Urinary bladder (tissue), 4 donors: ENCODE data around the gene SRF. TPM values are rescaled to one million over a fixed set of nuclear protein-coding genes. Genes with fewer than 3 reads are reported as not detected.

Experiments
- DNase-seq: peaks from one replicate; pipeline ENCODE4 v3.0.0-alpha.2; 2015; ENCODE audit errors: extremely low spot score
- H3K27ac ChIP-seq: one replicate; pipeline ENCODE4 v1.5.1; 2013; ENCODE audit warnings: low read depth, mild to moderate bottlenecking, moderate library complexity
- H3K36me3 ChIP-seq: one replicate; pipeline ENCODE4 v1.6.1; 2013; ENCODE audit warnings: mild to moderate bottlenecking, moderate library complexity; ENCODE audit not compliant: insufficient read depth
- H3K4me1 ChIP-seq: one replicate; pipeline ENCODE4 v1.6.1; 2013; ENCODE audit warnings: mild to moderate bottlenecking, moderate library complexity; ENCODE audit not compliant: insufficient read depth
- H3K4me3 ChIP-seq: one replicate; pipeline ENCODE4 v1.5.1; 2013; ENCODE audit warnings: low read depth, low read length
- WGBS: extraction: QIAGEN DNeasy Blood & Tissue Kit; methylation state at CpG from one replicate; pipeline ENCODE4 v1.1.7; 2013; 5-methylcytosine and 5-hydroxymethylcytosine counted together
- polyA plus RNA-seq: library from polyadenylated mRNA; stranded (reverse); fragments of 200-250 nt; gene quantifications from one replicate; pipeline ENCODE4 v1.2.3, GENCODE V29; 2013
- total RNA-seq: library from RNA; depleted of rRNA; stranded (reverse); fragments of >200 nt; gene quantifications from one replicate; pipeline ENCODE4 v1.2.3, GENCODE V29; 2014
- donor health status: healthy with polysubstance abuse.
- donor health status: healthy.

Gene SRF
- total and polyA plus RNA-seq, 2 donors = 19.2 to 116 TPM

DNA sequence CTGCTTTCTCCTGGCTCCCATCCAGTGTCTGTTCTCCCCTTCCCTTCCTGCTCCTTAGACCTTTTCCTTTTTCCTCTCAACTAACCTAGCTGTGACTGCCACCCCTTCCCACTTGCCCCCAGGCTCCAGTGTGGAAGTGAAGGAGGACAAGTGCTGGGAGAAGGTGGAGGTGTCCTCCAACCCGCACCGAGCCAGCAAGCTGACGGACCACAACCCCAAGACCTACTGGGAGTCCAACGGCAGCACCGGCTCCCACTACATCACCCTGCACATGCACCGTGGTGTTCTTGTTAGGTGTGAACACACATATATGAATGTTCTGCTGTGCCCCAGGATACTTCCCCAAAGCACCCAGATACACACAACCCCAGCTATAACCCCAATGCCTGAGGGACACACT, 29.5 kb downstream of the SRF start:
- peaks cover 7% of the 10 kb centered on the region for H3K36me3 ChIP-seq
- WGBS = 91% methylated on average over 6 of the region's 6 CpGs
- H3K4me3 ChIP-seq = no peak overlapping the region
- H3K4me1 ChIP-seq = no peaks in the 10 kb centered on the region
- DNase-seq = no peak
- H3K27ac ChIP-seq = no peak overlapping the region

DNA sequence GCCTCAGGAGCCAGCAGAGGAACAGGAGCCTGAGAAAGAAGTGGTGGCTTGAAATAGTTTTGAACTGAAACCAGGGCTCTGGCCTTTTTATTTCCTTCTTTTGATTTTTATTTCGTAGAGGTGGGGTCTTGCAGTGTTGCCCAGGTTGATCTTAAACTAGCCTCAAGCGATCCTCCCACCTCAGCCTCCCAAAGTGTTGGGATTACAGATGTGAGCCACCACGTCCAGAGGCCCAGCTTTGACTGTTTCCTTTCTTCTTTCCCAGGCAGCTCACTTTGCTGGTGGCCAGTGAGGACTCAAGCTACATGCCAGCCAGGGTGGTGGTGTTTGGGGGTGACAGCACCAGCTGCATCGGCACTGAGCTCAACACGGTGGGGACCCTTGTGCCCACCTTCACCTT, 31.4 kb downstream of the SRF start:
- Histone ChIP-seq H3K4me1 (no peaks in the 10 kb centered on the region), H3K4me3 (no peak overlapping the region), H3K27ac (no peak overlapping the region), H3K36me3 (peaks cover 7% of the 10 kb centered on the region)
- no peak for DNase-seq
- WGBS = 88% methylated on average over 5 of the region's 5 CpGs

DNA sequence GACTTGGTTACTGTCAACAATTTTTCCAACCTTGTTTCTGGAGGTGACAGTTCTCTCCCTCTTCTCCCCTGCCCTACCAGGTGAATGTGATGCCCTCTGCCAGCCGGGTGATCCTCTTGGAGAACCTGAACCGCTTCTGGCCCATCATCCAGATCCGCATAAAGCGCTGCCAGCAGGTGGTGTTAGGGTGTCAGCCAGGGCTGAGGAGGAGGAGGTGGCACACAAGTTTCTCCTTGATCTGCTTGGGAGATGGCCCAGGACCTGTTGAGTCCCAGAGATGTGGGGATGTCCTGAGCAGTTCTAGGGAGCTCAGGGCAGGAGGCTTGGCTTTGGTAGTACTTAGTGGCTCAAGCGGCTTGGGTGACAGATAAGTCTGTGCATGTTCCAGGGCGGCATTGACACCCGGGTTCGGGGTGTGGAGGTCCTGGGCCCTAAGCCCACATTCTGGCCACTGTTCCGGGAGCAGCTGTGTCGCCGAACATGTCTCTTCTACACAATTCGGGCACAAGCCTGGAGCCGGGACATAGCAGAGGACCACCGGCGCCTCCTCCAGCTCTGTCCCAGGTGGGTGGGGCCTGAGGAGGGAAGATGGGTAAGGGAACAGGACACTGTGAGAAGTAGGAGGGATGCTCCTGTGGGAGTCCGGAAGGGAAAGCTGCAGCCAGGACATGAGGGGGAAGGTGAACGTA, 32.1 kb downstream of the SRF start:
- no peaks in the 10 kb centered on the region for H3K4me1 ChIP-seq
- WGBS = 92% methylated on average over 17 of the region's 17 CpGs
- no peak overlapping the region for H3K4me3 ChIP-seq
- H3K36me3 ChIP-seq = peaks cover 7% of the 10 kb centered on the region
- no peak overlapping the region for H3K27ac ChIP-seq
- DNase-seq = no peak

DNA sequence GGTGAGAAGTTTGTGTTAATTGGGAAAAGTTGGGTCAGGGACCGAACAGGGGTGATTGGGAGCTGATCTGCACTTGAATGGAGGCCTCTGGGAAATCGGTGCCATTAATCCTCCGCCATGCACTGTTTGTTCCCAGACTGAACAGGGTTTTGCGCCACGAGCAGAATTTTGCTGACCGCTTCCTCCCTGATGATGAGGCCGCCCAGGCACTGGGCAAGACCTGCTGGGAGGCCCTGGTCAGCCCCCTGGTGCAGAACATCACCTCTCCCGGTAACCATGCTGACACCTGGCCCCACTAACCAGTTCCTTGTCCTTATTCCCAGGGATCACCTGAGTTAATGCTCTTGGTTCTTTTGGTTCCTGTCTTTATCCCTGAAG, 32.6 kb downstream of the SRF start:
- no peaks in the 10 kb centered on the region for H3K4me1 ChIP-seq
- no peak overlapping the region for H3K4me3 ChIP-seq
- DNase-seq = no peak
- H3K27ac ChIP-seq = no peak overlapping the region
- peaks cover 3% of the 10 kb centered on the region for H3K36me3 ChIP-seq
- 95% methylated on average over 8 of the region's 8 CpGs for WGBS

DNA sequence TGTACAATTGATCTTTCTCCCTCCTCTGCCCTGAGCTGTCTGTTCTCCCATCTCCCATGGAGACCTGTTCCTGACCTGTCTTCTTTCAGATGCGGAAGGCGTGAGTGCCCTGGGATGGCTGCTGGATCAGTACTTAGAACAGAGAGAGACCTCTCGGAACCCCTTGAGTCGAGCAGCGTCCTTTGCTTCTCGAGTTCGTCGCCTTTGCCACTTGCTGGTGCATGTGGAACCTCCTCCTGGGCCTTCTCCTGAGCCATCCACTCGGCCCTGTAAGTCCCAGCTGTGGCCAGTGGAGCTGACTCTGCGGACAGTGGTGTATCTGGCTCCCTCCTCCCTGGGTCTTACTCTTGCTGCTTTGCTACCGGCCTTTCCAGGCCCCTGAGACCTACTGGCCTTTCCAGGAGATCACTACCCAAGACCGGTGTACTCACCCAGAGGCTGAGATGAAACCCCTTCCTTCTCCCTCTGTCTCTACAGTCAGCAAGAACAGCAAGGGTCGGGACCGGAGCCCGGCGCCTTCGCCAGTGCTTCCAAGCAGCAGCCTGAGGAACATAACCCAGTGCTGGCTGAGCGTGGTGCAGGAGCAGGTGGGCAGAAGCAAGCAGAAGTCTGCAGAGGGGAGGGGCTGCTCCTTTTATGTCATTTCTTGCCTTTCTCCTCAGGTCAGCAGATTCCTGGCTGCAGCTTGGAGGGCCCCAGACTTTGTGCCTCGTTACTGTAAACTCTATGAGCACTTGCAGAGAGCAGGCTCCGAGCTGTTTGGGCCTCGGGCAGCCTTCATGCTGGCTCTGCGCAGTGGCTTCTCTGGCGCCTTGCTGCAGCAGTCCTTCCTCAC, 33.4 kb downstream of the SRF start:
- Histone ChIP-seq H3K36me3 (peaks cover 3% of the 10 kb centered on the region), H3K4me1 (no peaks in the 10 kb centered on the region), H3K4me3 (no peak overlapping the region), H3K27ac (no peak overlapping the region)
- 93% methylated on average over 23 of the region's 23 CpGs for WGBS
- DNase-seq = no peak

DNA sequence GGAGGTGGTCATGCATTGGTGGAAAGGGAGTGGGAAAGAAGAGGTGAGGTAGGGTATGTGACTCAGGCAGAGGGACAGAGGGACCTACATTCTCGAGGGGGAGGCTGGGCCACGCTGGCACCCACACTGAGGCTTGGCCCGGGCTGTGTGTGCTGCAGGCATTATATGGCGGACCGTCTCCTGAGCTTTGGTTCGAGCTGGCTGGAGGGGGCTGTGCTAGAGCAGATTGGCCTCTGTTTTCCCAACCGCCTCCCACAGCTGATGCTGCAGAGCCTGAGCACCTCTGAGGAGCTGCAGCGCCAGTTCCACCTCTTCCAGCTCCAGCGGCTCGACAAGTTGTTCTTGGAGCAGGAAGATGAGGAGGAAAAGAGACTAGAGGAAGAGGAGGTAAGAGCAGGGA, 34.8 kb downstream of the SRF start:
- 93% methylated on average over 10 of the region's 10 CpGs for WGBS
- Histone ChIP-seq H3K27ac (no peak overlapping the region), H3K4me1 (no peaks in the 10 kb centered on the region), H3K36me3 (peaks cover 3% of the 10 kb centered on the region), H3K4me3 (no peak overlapping the region)
- no peak for DNase-seq

DNA sequence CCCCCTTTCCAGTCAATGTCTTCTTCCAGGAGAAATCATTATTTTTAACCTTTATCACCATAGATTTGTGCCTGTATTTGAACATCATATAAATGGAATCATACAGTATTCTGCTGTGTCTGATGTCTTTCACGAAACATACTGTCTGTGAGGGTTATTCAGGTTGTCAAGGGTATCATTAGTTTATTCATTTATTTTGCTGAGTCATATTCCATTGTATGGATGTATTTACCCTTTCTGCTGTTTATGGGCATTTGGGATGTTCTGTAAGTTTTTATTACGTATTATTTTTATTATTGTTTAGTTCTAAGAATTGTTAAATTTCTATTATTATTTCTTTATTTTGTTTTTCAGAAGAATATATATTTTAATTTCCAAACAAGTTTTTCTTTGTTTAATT, 36.2 kb downstream of the SRF start:
- no peak overlapping the region for H3K27ac ChIP-seq
- no peaks in the 10 kb centered on the region for H3K4me1 ChIP-seq
- WGBS = 93% methylated on average over 2 of the region's 2 CpGs
- H3K4me3 ChIP-seq = no peak overlapping the region
- peaks cover 3% of the 10 kb centered on the region for H3K36me3 ChIP-seq
- no peak for DNase-seq

DNA sequence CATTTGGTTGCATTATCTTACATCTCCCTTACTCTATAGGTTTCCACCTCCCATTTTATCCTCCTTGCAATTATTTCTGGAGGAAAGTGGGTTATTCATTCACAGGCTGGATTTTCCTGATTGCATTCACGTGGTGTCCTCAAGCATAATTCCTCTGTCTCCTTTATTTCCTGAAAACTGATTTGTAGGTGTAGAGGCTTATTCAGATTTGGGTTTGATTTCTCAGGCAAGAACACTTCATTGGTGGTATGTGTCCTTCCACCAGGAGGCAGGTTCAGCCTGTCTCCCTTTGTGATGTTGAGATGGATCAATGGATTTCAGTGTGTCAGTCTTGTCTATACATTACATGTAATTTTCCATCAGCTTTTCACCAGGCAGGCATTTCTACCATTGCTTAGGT, 40.9 kb downstream of the SRF start:
- no peak overlapping the region for H3K27ac ChIP-seq
- no peak for DNase-seq
- H3K4me1 ChIP-seq = no peaks in the 10 kb centered on the region
- peaks cover 3% of the 10 kb centered on the region for H3K36me3 ChIP-seq
- 86% methylated on average over 1 of the region's 1 CpG for WGBS
- no peak overlapping the region for H3K4me3 ChIP-seq

DNA sequence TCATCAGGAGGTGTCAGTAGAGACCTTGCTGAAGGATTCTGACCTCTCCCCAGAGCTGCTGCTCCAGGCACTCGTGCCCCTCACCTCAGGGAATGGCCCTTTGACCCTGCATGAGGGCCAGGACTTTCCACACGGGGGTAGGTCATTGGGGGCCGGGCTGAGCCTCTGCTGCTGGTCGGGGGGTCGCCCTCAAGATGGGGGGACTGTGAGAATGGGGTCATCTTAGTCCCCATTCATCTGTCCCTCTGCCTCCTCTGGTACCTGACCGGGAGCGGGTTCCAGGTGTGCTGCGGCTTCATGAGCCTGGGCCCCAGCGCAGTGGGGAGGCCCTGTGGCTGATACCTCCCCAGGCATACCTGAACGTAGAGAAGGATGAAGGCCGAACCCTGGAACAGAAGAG, 42.4 kb downstream of the SRF start:
- WGBS = 87% methylated on average over 11 of the region's 11 CpGs
- no peak overlapping the region for H3K27ac ChIP-seq
- H3K4me3 ChIP-seq = no peak overlapping the region
- no peaks in the 10 kb centered on the region for H3K4me1 ChIP-seq
- no peak for DNase-seq
- peaks cover 3% of the 10 kb centered on the region for H3K36me3 ChIP-seq

DNA sequence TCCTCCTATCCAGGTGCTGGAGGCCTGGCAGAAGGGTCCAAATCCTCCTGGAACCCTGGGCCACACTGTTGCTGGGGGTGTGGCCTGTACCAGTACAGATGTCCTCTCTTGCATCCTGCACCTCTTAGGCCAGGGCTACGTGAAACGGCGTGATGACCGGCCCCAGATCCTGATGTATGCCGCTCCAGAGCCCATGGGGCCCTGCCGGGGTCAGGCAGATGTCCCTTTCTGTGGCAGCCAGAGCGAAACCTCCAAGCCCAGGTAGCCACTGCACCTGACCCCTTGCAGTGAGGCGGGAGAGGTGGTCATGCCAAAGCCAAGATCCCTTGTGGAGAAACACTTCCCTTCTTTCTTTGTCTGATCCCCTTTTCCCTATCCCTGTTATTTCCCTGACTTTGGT, 44.0 kb downstream of the SRF start:
- H3K4me1 ChIP-seq = no peaks in the 10 kb centered on the region
- H3K27ac ChIP-seq = no peak overlapping the region
- peaks cover 3% of the 10 kb centered on the region for H3K36me3 ChIP-seq
- no peak for DNase-seq
- H3K4me3 ChIP-seq = no peak overlapping the region
- 94% methylated on average over 8 of the region's 8 CpGs for WGBS

DNA sequence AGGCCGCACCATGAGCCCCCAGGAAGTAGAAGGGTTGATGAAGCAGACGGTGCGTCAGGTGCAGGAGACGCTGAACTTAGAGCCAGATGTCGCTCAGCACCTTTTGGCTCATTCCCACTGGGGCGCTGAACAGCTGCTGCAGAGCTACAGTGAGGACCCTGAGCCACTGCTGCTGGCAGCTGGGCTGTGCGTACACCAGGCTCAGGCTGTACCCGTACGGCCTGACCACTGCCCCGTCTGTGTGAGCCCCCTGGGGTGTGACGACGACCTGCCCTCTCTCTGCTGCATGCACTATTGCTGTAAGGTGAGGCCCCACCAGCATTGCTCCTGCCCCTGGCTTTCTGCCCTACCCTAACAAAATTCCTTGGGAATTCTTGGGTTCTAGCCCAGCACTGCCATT, 45.1 kb downstream of the SRF start:
- DNase-seq = no peak
- H3K27ac ChIP-seq = no peak overlapping the region
- no peaks in the 10 kb centered on the region for H3K4me1 ChIP-seq
- H3K4me3 ChIP-seq = no peak overlapping the region
- peaks cover 3% of the 10 kb centered on the region for H3K36me3 ChIP-seq
- 91% methylated on average over 12 of the region's 12 CpGs for WGBS

DNA sequence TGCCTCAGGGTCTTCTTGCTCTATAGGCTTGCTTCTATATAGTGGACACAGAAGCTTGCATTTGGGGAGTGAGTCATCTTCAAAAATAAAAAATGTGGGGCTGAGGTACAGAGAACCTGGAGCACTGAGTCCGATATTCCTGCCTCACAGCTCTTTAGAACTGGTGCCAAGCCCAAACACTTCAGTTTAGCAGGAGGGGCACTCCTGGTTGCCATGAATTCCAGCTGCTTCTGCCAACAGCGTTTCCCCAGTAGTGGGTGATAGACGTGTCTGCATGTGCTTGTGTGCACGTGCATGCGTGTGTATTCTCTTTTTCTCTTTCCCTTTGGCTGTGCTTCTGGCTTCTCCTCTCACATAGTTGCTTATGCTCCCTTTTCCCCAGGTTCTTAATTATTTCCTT, 46.3 kb downstream of the SRF start:
- Histone ChIP-seq H3K4me1 (no peaks in the 10 kb centered on the region), H3K36me3 (peaks cover 3% of the 10 kb centered on the region), H3K4me3 (no peak overlapping the region), H3K27ac (no peak overlapping the region)
- no peak for DNase-seq
- 88% methylated on average over 5 of the region's 5 CpGs for WGBS

DNA sequence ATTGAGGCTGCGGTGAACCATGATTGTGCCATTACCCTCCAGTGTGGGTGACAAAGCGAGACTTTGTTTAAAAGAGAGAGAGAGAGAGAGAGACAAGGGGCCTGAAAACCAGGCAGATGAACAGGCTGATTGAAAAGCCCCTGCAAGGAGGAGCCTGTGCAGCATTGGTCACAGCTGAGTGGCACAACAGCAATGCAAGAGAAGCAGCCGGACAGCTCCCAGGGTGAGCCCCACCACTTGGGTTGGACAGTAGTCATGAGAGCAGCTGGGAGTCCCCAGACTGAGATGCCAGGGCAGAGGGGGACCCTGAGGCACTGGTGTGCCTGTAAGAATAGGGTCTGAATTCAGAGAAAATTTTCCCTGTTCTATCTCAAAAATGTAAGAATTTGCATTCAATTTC, 48.0 kb downstream of the SRF start:
- no peak for DNase-seq
- Histone ChIP-seq H3K27ac (no peak overlapping the region), H3K36me3 (peaks cover 3% of the 10 kb centered on the region), H3K4me3 (no peak overlapping the region), H3K4me1 (no peaks in the 10 kb centered on the region)
- 96% methylated on average over 3 of the region's 3 CpGs for WGBS

DNA sequence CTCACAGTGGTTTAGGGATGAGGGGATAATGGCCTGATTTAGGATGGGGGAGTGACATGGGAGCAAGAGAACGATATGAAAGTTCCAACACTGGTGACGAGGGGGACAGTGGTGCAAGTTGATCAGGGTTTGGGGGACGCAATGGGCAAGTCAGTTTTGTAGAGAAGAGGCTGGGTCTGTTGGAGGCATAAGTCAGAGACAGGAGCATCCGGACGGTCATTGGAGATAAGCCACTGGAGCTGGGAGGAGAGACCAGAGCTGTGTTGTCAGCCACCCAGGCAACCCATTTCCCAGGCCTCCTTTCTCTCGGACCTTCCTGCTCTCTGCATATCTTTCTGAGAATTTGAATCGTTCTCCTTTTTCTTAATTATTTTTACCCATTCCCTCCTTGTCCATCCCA, 48.7 kb downstream of the SRF start:
- Histone ChIP-seq H3K4me1 (no peaks in the 10 kb centered on the region), H3K36me3 (peaks cover 3% of the 10 kb centered on the region), H3K4me3 (no peak overlapping the region), H3K27ac (no peak overlapping the region)
- DNase-seq = no peak
- WGBS = 83% methylated on average over 7 of the region's 7 CpGs
